ENCODE measurements around the gene GALNT13. TPM values are rescaled to one million over a fixed set of nuclear protein-coding genes. Genes with fewer than 3 reads are reported as not detected.

The GALNT13 gene
- polyA plus RNA-seq, 3 donors = not detected

GRCh38 chr2:153828335-153828734, 43.4 kb upstream of the GALNT13 start:
- WGBS (ENCODE audit: insufficient coverage) = 80% methylated on average over 2 of the region's 6 CpGs
- TF ChIP-seq CTCF (IDR thresholded peaks at IDR 0.05) = no peak
- Histone ChIP-seq H3K9me3 (replicated peaks in 1 of 2; ENCODE audit: control insufficient read depth in 1 of 2, insufficient read depth in 1 of 2, low read length in 2 of 2) (peaks cover 5 to 12% of the 10 kb centered on the region in 2 donors), H3K4me2 (replicated peaks; ENCODE audit: extremely low read depth, low read length, poor library complexity, severe bottlenecking) (no peak overlapping the region), H3K27me3 (ENCODE audit: control insufficient read depth in 2 of 2, insufficient read depth in 2 of 2, low read length in 2 of 2) (no peaks in the 10 kb centered on the region), H3K36me3 (replicated peaks in 1 of 2; ENCODE audit: control insufficient read depth in 1 of 2, insufficient read depth in 2 of 2, low read length in 2 of 2) (no peaks in the 10 kb centered on the region), H3K9ac (ENCODE audit: insufficient read depth, low read length, poor library complexity, severe bottlenecking) (no peak overlapping the region), H3K4me1 (ENCODE audit: control insufficient read depth in 1 of 2, insufficient read depth in 2 of 2, low read length in 2 of 2) (no peaks in the 10 kb centered on the region), H3K79me2 (ENCODE audit: insufficient read depth, low read length) (no peaks in the 10 kb centered on the region), H4K20me1 (ENCODE audit: insufficient read depth, low read length) (no peaks in the 10 kb centered on the region), H3K27ac (ENCODE audit: low read depth in 1 of 2, low read length in 2 of 2) (no peak overlapping the region), H3K4me3 (replicated peaks in 1 of 3; ENCODE audit: low read depth in 2 of 3, low read length in 3 of 3) (no peak overlapping the region), H2AFZ (ENCODE audit: insufficient read depth, low read depth, low read length, poor library complexity, severe bottlenecking) (no peak overlapping the region)
- peaks cover 0 to 2% (median 0%) of the 10 kb centered on the region in 3 donors for H3K27me3 Mint-ChIP-seq (ENCODE audit: low read depth in 3 of 3)
- intact Hi-C loops (cut with micrococcal nuclease) = no loop called here
- no peak overlapping the region for H3K4me3 Mint-ChIP-seq
- no peaks in the 10 kb centered on the region for H3K4me1 Mint-ChIP-seq
- peaks cover 7 to 21% (median 12%) of the 10 kb centered on the region in 7 donors for H3K9me3 Mint-ChIP-seq
- no peak overlapping the region for H3K27ac Mint-ChIP-seq
- H3K36me3 Mint-ChIP-seq = no peaks in the 10 kb centered on the region
- DNase-seq = no peak

GRCh38 chr2:153834662-153835061, 37.1 kb upstream of the GALNT13 start:
- TF ChIP-seq CTCF (IDR thresholded peaks at IDR 0.05) = no peak
- H3K4me1 ChIP-seq (ENCODE audit: control insufficient read depth in 1 of 2, insufficient read depth in 2 of 2, low read length in 2 of 2) = no peaks in the 10 kb centered on the region
- no peaks in the 10 kb centered on the region for H3K79me2 ChIP-seq (ENCODE audit: insufficient read depth, low read length)
- no peaks in the 10 kb centered on the region for H3K36me3 ChIP-seq (replicated peaks in 1 of 2; ENCODE audit: control insufficient read depth in 1 of 2, insufficient read depth in 2 of 2, low read length in 2 of 2)
- no peak for DNase-seq
- no CpG with 5 or more reads among the region's 2 CpGs for WGBS (ENCODE audit: insufficient coverage)
- intact Hi-C loops (cut with micrococcal nuclease) = no loop called here
- no peak overlapping the region for H3K4me3 ChIP-seq (replicated peaks in 1 of 3; ENCODE audit: low read depth in 2 of 3, low read length in 3 of 3)
- H3K36me3 Mint-ChIP-seq = no peaks in the 10 kb centered on the region
- no peaks in the 10 kb centered on the region for H3K27me3 Mint-ChIP-seq (ENCODE audit: low read depth in 3 of 3)
- no peak overlapping the region for H3K27ac ChIP-seq (ENCODE audit: low read depth in 1 of 2, low read length in 2 of 2)
- H3K9ac ChIP-seq (ENCODE audit: insufficient read depth, low read length, poor library complexity, severe bottlenecking) = no peak overlapping the region
- no peak overlapping the region for H3K4me3 Mint-ChIP-seq
- H2AFZ ChIP-seq (ENCODE audit: insufficient read depth, low read depth, low read length, poor library complexity, severe bottlenecking) = no peak overlapping the region
- no peaks in the 10 kb centered on the region for H3K4me1 Mint-ChIP-seq
- no peaks in the 10 kb centered on the region for H3K27me3 ChIP-seq (ENCODE audit: control insufficient read depth in 2 of 2, insufficient read depth in 2 of 2, low read length in 2 of 2)
- H3K9me3 ChIP-seq (replicated peaks in 1 of 2; ENCODE audit: control insufficient read depth in 1 of 2, insufficient read depth in 1 of 2, low read length in 2 of 2) = peaks cover 4 to 5% of the 10 kb centered on the region in 2 donors
- no peak overlapping the region for H3K27ac Mint-ChIP-seq
- no peaks in the 10 kb centered on the region for H4K20me1 ChIP-seq (ENCODE audit: insufficient read depth, low read length)
- H3K9me3 Mint-ChIP-seq = peaks cover 0 to 7% (median 4%) of the 10 kb centered on the region in 7 donors
- H3K4me2 ChIP-seq (replicated peaks; ENCODE audit: extremely low read depth, low read length, poor library complexity, severe bottlenecking) = no peak overlapping the region

Measured in CD14-positive monocyte (primary cell).